Measurements from ENCODE around the gene TLX2.

- TF ChIP-seq CTCF (conservative IDR thresholded peaks at IDR 0.05; ENCODE audit: low read depth, low read length): peak; percentile 44
- TF ChIP-seq RAD21 (IDR thresholded peaks at IDR 0.05; ENCODE audit: low read length): no peak
- TF ChIP-seq FOS (IDR thresholded peaks at IDR 0.05; ENCODE audit: low read depth, low read length): no peak
- peak; percentile 81 for TF ChIP-seq POLR2A (IDR thresholded peaks at IDR 0.05; ENCODE audit: low read depth, low read length)
- no peak for TF ChIP-seq NFE2L2 (IDR thresholded peaks at IDR 0.05; ENCODE audit: low read depth, low read length)
- TF ChIP-seq, protein P1, sequence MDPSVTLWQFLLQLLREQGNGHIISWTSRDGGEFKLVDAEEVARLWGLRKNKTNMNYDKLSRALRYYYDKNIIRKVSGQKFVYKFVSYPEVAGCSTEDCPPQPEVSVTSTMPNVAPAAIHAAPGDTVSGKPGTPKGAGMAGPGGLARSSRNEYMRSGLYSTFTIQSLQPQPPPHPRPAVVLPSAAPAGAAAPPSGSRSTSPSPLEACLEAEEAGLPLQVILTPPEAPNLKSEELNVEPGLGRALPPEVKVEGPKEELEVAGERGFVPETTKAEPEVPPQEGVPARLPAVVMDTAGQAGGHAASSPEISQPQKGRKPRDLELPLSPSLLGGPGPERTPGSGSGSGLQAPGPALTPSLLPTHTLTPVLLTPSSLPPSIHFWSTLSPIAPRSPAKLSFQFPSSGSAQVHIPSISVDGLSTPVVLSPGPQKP (IDR thresholded peaks at IDR 0.05; ENCODE audit: borderline replicate concordance, low read depth, low read length): no peak
These were observed 6.9 kb upstream of the TLX2 start, which contains the start of gene PCGF1 for GRCh38 chr2:74507145-74507925.
